Lower leg skin (tissue), 3 donors: ENCODE results near the gene RNF152.

Source experiments
- POLR2A ChIP-seq, 2 donors: fragments of 450-650 bp; IDR thresholded peaks; one replicate each; pipeline ENCODE4 v1.6.1; 2016 to 2017; ENCODE audit warnings: antibody characterized with exemption in 2 of 2, mild to moderate bottlenecking in 1 of 2, moderate library complexity in 1 of 2
- TF ChIP-seq, protein P1 (sequence below), 3 donors: fragments of 450-650 bp; IDR thresholded peaks; one replicate each; pipeline ENCODE4 v1.5.1; 2016; ENCODE audit warnings: antibody characterized with exemption in 3 of 3, mild to moderate bottlenecking in 3 of 3, moderate library complexity in 2 of 3

DNA sequence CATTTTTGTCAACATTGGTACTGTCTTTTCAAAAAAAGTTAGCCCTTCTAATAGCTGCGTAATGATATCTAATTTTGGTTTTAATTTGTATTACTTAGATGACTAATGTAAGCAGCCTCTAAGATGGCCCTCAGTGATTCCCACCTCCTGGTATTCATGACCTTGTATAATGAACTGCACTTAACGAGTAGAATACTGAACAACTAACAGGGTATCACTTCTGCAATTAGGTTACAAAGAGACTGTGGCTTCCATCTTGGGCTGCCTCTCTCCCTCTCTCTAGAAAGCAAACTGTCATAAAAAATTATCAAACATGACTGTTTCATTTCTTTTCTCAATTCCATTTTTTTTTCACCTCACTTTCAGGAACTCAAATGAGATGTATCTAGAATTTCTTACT is 120.9 kb downstream of the RNF152 start:
- TF ChIP-seq, protein P1, sequence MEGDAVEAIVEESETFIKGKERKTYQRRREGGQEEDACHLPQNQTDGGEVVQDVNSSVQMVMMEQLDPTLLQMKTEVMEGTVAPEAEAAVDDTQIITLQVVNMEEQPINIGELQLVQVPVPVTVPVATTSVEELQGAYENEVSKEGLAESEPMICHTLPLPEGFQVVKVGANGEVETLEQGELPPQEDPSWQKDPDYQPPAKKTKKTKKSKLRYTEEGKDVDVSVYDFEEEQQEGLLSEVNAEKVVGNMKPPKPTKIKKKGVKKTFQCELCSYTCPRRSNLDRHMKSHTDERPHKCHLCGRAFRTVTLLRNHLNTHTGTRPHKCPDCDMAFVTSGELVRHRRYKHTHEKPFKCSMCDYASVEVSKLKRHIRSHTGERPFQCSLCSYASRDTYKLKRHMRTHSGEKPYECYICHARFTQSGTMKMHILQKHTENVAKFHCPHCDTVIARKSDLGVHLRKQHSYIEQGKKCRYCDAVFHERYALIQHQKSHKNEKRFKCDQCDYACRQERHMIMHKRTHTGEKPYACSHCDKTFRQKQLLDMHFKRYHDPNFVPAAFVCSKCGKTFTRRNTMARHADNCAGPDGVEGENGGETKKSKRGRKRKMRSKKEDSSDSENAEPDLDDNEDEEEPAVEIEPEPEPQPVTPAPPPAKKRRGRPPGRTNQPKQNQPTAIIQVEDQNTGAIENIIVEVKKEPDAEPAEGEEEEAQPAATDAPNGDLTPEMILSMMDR (IDR thresholded peaks at IDR 0.05), result no peak
- TF ChIP-seq POLR2A (IDR thresholded peaks at IDR 0.05), result no peak
